NCI-H446 treated with DMSO at 0.1 percent for 48 hours (cell line): ENCODE measurements around the gene TMEM235.

ENCODE experiments used
- DNase-seq: peaks from one replicate; lab custom pipeline; 2025; lab: John Stamatoyannopoulos, UW

TMEM235 gene

DNA sequence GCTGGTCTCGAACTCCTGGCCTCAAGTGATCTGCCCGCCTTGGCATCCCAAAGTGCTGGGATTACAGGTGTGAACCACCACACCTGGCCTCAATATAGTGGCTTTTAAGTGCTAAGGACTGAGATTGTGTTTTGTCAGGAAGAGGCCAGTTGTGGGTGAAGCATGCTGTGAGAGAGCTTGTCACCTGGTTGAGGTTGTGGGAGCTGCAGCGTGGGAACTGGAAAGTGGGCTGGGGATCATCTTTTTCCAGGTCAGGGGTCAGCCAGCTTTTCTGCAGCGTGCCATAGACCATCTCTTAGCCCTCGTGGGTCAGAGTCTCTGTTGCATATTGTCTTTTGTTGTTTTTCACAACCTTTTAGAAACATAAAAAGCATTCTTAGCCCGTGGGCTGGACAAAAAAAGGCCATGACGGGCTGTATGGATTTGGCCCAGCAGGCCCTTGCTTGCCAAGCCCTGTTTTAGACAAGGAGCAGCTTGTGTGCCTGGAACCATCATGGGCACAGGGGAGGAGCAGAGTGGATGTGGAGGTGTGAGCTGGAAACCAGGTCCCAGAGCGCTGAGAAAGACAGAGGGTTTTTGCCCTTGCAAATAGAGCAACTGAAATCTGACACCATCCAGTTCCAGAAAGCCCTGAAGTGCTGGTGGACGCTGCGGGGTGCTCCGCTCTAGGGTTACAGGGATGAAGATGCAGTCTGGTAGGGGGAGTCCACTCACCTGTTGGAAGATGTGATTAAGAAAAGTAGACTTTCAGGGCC is 11.9 kb upstream of the TMEM235 start:
- no peak for DNase-seq

DNA sequence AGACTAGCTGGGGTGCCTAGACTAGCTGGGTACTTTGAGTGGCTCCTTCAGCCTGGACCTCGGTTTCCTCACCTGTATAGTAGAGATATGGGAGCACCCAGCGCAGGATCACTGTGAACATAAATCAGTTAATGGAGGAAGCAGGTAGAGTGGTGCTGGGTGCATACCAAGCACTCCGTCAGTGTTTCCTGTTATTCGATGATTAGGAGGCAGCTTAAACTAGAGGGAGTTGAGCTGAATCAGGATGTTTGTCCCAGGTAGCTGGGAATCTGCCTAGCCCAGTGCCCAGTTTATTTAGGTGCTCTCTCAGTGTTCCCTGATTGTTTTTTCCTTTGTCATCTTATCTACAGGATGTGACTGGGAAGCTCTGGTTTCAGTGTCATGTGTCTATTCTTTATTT is 8.4 kb upstream of the TMEM235 start:
- DNase-seq = no peak

DNA sequence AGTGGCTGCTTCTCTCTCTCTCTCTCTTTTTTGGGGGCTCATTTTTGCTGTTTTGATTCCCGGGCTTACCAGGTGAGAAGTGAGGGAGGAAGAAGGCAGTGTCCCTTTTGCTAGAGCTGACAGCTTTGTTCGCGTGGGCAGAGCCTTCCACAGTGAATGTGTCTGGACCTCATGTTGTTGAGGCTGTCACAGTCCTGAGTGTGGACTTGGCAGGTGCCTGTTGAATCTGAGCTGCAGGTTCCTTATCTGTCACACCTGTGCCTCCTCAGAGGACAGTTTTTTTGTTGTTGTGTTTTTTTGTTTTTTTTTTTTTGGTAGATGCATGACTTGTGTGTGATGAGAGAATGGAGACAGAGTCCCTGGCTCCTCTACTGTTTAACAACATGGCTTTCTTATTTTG is 7.7 kb upstream of the TMEM235 start:
- DNase-seq = no peak

DNA sequence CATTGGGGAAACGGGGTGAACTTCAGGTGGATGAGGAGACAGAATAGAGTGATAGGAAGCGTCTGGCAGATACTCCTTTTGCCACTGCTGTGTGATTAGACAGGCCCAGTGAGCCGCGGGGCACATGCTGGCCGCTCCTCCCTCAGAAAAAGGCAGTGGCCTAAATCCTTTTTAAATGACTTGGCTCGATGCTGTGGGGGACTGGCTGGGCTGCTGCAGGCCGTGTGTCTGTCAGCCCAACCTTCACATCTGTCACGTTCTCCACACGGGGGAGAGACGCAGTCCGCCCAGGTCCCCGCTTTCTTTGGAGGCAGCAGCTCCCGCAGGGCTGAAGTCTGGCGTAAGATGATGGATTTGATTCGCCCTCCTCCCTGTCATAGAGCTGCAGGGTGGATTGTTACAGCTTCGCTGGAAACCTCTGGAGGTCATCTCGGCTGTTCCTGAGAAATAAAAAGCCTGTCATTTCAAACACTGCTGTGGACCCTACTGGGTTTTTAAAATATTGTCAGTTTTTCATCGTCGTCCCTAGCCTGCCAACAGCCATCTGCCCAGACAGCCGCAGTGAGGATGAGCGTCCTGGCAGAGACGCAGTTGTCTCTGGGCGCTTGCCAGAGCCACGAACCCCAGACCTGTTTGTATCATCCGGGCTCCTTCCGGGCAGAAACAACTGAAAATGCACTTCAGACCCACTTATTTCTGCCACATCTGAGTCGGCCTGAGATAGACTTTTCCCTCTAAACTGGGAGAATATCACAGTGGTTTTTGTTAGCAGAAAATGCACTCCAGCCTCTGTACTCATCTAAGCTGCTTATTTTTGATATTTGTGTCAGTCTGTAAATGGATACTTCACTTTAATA is 7.0 kb upstream of the TMEM235 start:
- DNase-seq = peak; percentile 91

DNA sequence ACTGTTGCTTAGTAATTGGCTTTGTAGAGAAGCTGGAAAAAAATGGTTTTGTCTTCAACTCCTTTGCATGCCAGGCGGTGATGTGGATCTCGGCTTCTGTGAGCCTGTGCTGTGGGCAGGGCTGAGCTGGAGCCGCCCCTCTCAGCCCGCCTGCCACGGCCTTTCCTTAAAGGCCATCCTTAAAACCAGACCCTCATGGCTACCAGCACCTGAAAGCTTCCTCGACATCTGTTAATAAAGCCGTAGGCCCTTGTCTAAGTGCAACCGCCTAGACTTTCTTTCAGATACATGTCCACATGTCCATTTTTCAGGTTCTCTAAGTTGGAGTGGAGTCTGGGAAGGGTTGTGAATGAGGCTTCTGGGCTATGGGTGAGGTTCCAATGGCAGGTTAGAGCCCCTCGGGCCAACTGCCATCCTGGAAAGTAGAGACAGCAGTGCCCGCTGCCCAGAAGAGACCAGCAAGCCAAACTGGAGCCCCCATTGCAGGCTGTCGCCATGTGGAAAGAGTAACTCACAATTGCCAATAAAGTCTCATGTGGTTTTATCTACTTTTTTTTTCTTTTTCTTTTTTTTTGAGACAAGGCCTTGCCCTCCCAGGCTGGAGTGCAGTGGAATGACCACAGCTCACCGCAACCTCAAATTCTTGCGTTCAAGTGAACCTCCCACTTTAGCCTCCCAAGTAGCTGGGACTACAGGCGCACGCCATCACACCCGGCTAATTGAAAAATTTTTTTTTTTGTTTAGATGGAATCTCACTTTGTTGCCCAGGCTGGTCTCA is 6.2 kb upstream of the TMEM235 start:
- DNase-seq = peak; percentile 80

DNA sequence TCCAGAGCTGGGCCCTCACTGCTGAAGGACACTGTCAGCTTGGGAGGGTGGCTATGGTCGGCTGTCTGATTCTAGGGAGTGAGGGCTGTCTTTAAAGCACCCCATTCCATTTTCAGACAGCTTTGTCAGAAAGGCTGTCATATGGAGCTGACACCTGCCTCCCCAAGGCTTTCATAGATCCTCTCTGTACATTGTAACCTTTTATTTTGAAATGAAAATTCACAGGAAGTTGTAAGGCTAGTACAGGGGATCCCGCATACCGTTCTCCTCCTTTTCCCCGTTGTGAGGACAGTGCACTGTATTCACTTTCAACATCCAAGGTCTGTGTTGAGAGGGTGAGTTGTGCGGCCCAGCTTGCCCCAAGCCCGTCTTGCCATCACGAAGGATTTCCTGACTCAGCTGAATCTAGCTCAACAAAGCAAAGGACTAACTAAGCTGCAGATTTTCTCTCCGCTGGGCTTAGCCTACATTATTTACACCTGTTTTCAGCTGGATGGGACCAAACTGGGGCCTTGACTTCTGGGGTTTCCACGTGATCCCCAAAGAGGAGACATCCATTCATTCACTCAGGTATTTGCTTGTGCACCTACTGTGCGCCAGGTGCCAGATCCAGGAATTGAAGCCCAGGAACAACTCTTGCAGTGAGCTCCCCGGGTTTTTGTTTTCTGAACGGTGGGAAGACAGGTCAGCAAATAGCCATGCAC is 5.2 kb upstream of the TMEM235 start:
- no peak for DNase-seq

DNA sequence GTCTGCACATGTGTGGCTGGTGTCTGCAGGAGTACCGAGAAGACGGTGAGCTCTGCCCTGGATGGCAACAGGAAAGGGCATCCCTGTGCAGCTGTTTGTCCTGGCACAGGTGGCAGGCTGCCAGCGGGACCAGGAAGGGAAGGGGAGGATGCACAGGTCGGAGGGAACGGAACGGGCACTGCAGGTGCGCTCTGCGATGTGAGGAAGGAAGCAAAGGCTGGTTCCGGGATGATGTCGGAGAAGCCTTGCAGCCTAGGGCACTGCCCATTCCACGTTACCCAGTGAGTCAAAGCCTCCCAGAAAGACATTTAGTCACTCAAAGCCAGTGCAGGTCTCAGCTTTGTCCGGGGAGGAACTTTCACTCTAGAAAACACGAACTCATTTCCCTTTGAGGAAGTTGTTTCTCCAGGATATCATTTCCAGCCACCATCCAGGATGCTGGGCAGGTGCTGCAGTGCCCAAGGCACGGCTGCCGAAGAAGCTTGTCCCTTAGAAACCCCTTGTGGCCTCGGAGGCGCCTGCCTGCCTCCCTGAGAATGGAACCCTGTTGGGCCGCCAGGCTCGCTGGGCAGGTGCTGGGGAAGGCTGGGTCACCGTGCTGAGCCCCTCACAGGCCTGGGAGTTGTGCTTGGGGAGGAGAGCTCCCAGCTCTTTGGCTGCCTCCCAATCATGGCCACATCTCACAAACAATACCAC is 4.5 kb upstream of the TMEM235 start:
- no peak for DNase-seq

DNA sequence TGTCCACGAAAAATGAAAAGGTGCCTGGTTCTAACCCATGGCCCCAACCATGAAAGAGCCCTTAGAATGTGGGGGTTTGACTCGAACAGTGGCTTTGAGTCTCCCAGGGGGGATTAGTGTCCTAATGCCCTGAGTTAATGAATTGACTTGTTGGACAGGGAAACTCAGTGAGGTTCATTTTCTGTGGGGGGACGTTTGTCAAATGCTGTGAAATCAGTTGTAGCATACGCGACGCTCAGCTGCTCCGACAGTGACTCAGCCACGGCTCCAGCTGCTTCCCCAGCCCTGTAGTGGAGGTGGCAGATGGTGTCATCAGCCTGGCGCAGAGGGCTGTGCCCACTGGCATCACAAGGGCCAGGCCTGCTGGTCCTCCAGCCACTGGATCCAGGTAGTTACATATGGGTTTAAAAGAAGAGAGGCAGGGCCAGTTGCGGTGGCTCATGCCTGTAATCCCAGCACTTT is 3.9 kb upstream of the TMEM235 start:
- DNase-seq = peak; percentile 81

DNA sequence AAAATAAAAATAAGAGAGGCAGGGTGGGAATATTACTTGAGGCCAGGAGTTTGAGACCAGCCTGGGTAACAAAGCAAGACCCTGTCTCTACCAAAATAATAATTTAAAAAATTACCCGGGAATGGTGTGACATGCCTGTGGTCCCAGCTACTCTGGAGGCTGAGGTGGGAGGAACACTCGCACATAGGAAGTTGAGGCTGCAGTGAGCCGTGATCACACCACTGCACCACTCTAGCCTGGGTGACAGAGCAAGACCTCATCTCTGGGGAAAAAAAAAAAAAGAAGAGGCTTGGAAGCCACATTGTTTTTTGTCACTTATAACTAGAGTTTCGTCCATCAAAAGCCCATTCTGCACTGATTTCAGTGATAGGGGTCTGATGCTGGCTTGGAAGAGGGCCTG is 3.3 kb upstream of the TMEM235 start:
- no peak for DNase-seq

DNA sequence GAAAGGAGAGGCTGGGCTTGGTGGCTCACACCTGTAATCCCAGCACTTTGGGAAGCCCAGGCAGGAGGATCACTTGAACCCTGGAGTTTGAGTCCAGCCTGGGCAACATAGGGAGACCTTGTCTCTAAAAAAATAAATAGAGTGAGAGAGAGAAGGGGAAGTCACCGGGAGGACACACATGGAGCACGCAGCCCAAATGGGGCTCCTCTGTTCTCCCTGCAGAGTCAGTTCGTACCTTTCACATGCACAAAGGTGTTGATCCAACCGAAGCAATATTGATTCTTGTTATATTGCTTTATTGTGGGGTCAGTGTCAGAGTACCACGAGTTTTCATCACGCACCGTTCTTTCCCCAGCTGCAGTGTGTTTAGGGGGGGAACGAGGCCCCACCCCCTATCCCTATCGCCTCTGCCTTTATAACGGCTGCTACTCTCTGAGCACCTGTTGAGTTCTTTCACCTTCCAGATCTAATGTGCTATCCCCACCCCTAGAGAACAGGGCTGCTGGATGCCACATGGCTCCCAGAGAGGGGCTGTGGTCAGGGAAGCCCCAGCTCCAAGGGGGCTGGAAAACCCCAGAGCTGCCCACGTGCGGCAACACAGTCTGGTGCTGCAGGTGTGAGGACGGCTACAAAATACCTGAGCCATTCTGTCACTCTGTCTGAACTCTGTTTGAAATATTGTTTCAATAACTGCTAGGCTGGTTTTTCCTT is 1.0 kb upstream of the TMEM235 start:
- DNase-seq = no peak

DNA sequence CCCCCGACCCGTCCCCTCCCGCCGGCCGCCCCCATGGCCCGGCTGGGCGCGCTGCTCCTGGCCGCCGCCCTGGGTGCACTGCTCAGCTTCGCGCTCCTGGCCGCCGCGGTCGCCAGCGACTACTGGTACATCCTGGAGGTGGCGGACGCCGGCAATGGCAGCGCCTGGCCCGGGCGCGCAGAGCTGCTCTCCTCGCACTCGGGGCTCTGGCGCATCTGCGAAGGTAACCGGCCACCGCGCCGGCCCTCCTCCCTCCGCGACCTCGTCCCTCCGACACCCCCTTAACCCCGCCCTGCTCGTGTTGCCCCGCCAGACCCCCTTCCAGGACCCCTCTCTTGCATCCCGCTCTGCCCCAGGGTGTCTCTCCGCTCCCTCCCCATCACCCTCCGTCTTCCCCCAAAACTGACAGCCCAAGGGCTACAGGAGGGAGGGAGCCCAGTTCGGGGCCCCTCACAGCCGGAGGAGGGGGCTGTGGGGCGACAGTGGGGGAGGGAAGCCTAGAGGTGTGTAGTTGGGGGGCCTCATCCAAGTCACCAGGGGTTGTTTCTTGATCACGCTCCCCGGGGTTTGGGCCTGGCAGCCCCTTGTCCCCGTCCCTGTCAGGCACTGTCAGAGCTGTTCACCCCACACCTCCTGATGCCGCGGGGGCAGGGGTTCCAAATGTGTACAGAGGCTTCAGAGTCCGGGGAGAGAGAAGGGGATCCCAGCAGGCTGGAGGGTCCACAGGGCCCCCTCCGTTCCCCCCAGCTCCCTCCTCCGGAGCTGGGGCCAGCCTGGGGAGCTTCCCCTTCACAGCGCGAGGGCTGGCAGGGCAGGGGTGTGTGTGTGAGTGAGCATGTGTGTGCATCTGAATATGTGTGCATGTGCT is 794 bp downstream of the TMEM235 start:
- DNase-seq = no peak

DNA sequence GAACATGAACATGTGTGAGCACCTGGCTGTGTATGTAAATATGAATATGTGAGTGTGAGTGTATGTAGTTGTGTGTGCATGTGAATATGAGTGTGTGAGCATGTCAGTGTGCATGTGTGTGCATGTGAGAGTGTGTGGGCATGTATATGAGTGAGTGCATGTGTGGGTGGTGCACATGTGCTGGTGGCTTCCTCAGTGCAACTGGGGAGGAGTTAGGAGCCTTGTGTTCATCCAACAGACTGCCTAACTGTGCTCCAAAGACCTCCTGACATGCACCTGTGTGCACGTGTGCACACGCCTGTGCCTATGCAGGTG is 1.4 kb downstream of the TMEM235 start:
- DNase-seq = no peak

DNA sequence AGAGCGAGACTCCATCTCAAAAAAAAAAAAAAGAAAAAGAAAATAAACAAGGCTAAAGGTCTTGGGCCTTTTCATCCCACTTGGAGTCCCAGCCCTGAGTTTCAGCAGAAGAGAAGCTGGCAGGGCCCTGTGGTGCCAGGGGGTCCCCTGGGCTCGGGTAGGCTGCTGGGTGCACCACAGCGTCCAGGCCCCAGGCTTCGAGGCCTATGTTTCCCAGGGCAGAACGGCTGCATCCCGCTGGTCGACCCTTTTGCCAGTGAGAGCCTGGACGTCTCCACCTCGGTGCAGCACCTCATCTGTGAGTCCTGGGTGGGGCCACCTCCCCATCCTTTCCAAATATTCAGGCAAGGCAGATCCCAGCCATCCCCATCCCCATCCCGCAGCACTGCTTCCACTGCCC is 2.2 kb downstream of the TMEM235 start:
- no peak for DNase-seq

DNA sequence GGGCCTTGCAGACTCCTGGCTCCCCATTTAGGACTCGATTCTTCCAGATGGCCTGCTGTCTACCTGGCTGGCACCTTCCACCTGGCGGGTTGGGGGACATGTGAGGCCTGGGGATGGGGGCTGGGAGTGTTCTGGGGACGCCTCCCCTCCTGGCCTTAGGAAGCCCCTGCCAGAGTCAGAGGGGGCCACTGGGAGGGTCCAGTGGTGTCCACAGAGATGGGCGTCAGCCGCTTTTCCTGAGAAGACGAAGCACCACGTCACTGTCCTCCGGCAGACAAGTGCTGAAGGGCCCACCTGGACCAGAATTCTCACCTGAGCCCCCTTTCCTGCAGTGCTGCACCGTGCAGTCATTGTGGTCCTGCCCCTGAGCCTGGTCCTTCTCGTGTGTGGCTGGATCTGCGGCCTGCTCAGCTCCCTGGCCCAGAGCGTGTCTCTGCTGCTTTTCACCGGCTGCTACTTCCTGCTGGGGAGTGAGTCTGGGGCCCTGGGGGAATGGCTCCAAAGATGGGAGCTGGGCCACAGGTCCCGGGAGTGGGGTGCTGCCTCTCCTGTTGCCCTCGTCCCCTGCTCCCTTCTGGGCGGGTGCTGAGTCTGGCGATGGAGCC is 2.9 kb downstream of the TMEM235 start:
- DNase-seq = no peak

DNA sequence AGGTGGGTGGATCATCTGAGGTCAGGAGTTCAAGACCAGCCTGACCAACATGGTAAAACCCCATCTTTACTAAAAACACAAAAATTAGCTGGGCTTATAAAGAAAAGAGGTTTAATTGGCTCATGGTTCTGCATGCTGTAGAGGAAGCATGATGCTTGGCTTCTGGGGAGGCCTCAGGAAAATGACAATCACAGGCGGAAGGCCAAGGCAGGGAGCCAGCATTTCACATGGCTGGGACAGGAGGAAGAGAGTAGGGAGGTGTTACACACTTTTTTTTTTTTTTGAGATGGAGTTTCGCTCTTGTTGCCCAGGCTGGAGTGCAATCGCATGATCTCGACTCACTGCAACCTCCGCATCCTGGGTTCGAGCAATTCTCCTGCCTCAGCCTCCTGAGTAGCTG is 3.6 kb downstream of the TMEM235 start:
- DNase-seq = peak; percentile 42

DNA sequence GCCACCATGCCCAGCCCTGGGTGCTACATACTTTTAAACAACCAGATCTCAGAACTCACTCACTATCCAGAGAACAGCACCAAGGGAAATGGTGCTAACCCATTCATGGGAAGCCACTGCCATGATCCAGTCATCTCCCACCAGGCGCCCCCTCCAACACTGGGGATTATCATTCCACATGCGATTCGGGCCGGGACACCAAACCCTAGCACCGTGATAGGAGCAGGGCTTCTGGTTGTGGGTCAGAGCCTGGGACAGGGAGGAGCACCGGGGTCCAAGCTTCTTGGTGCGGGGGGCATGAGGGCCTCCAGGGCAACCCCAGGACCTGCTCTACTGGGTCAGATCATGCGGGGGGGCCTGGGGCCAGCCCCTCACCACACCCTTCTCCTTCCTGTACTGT is 4.5 kb downstream of the TMEM235 start:
- DNase-seq = no peak

DNA sequence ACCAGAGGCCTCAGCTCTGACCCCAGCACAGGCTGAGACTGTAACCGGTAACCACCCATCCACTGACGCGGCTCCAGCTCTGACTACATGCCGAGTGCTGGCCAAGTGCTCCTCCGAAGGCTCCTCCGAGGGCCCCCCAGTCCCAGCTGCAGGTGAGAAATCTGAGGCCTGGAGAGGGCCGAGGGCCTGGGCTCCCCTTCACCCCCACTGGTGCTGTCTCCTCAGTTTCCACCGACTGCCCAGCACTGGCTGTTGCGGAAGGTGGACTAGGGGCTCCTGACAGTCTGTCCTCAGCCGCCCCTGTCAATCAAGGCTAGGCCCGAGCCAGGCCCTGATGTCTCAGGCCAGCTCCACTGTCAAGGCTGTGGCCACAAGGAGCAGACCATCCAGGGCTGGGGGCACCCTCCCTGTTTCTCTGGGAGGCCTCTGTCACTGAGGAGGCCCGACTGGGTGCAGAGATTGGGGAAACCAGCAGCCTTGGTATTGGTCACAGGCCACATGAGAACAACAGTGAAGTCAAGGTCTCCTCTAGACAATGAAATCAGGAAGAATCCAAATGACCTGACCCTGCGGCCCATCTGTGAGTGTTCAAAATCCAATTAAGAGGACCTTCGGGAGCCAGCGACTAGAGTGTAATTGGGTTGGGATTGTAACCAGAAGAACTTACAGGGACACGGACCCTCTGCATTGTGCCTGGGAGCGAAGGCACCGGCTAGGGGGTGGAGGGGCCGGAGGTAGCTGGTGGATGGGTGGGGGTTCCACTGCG is 5.1 kb downstream of the TMEM235 start:
- DNase-seq = no peak

DNA sequence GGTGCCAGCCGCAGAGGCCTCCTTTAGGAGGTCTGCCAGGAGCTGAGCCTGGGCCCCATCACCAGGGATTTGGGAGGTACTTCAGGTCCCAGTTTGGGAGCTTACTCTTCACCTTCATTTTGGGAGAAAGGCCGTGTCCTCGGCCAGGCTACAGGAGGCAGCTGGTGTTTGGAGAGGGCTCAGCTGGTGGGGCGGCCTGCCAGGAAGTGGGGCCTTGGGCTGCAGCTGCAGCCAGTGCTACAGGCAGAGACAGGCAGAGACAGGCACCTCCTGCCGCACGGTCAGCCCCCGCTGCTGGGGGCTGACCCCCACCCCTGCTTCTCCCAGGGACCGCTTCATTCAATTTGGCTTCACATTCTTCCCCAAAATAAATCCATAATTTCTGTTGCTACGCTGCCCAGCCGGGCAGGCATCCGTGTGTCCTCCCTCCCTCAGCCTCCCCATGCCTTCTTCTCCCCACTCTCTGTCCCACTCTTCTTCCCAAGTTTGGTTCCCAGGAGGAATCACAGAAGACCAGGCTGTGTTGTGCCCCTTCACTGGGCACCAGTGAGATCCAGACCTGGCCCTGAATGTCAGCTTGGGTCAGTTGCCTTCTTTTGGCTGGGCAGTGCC is 6.1 kb downstream of the TMEM235 start:
- DNase-seq = peak; percentile 71
